GM21717 (cell line): ENCODE measurements around the gene PCP4.
"Not testable (repeated sequence)": the region's sequence is repeated elsewhere in the genome, so short reads cannot be mapped to it uniquely, and the experiment has no call there.

Source experiments
- ATAC-seq: cut with Tn5 transposase; IDR thresholded peaks from one replicate; pipeline ENCODE4 v1.9.1; 2021; ENCODE audit warnings: mild to moderate bottlenecking, moderate library complexity; ENCODE audit not compliant: unreplicated experiment

Gene PCP4

GRCh38 chr21:39863111-39863510, 4.1 kb upstream of the PCP4 start:
- ATAC-seq, result no peak

DNA sequence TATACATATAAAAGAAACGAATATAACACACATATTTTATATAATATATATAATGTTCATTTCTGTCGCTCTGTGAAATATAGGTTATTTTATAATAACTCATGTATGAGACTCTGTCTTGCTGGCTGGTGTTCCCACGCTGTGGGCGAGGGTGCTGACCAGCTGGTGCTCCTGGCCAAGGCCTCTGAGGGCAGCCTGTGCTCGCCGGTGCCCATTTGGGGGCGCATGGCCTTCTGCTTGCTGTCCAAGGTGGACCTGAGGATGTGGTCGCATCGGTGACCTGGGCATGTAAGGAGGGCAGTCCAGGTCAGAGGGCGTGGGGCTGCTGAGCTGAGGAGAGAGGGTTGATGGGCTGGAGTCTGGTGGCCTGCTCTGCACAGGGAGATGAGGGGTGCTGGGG, 1.1 kb upstream of the PCP4 start:
- ATAC-seq, result no peak

DNA sequence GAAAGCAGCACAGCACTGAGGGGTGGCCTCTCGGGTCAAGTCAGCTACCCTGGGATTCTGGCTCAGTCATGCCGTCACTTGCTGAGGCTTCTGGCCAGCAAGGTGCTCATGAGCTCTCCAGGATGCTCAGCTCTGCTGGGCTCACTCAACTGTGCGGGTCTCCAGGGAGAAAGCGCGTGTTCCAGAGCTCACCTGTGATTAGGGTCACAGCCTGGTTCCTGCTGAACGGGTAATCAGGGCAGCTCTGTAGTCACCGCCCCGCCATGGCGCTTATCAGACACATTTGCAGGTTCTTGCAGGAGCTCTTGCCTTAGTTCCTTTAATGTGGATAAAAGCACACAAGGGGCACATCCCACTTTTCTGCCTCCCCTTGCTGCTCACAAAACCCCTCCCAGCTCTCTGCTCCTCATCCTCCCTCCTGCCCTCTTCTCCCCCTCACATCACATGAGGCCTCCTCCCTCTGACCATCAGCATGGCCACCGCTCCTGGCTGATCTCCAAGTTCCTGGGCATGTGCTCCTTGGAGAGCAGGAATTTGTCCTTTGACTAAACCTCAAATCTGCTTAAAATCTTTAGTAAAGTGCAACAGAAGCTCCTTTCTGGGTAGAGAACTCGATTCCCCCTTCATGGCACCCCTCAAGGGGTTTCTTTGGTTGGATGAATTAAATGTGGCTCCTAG, 2.0 kb downstream of the PCP4 start:
- ATAC-seq, result no peak

GRCh38 chr21:39873687-39874086, 6.4 kb downstream of the PCP4 start:
- ATAC-seq, result no peak

DNA sequence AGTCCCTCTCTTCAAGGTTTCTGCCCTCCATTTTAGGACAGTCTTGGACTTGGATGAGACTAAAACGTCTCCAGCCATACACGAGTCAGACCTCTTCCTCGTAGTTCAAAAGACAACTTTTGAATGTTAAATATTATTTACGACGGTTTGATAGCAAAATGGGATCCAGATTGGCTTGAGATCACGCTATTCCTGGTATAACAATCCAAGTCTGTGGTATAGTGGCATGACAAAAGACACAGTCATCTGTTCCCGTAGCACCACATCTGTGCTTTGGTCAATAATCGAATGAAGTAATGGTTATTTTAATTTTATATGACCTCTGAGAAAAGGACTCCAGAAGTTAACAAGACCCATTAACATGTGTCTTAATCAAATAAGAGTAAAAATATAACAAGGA, 7.0 kb downstream of the PCP4 start:
- no peak for ATAC-seq

DNA sequence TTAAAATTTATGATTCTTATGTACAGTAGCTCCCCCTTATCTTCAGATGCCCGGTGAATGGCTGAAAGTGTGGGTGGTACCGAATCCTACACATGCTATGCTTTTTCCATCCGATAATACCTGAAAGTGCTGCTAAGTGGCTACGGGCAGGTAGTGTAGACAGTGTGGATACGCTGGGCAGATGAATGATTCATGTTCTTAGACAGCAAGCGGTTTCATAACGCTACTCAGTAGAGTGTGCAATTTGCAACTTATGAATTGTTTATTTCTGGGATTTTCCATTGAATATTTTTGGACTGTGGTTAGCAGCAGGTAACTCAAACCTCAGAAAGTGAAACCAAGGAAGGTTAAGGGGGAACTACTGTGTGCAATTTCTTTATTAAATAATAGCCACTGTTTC, 7.5 kb downstream of the PCP4 start:
- no peak for ATAC-seq

DNA sequence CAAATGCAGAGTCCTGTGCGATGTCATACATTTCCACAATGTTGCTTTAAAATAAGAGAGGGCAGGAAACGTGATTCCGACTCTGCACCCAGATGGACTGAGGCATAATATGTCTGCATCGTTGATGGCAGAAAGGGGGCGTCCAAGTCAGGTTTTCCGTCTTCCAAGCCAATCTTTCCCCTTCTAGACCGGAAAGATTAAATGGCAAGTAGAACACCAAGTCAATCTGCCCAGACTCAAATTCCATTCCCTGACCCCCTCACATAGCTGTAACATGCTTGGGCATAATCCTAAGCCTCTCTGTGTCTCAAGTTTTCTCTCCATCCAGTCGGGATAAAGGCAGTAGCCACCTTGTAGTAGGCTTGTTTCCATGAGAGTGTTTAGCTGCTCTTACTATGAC, 14.4 kb downstream of the PCP4 start:
- no peak for ATAC-seq

DNA sequence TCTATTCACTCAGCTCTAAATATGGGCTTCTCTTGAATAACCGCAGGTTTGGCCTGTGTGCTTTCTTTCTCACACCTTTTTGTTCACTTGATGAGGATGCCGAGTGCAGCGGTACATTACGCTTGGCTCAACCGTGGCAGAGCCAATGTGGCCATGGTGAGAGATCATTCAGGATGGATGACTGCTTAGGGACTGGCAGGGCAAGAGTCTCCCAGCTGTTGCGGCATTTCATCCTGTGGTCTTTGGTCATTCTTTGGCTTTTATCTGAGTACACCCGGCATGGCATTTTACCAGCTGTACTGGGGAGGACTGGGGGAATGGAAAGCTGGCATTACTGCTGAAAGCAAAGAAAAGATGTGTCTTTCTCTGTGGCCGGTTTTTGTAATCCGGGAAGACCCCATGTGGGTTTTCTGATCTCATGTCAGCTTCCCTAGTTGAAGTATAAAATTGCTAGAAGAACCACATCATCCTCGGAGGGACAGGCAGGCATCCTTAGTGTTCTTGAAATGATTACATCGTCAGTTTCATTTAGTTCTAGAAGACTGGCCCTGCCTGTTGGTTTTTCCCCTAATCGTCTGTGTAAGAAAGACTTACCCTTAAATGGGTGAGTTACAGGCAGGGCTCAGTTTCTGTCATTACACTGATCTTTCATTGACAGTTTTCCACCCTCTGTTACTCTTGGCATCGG, 15.1 kb downstream of the PCP4 start:
- no peak for ATAC-seq

DNA sequence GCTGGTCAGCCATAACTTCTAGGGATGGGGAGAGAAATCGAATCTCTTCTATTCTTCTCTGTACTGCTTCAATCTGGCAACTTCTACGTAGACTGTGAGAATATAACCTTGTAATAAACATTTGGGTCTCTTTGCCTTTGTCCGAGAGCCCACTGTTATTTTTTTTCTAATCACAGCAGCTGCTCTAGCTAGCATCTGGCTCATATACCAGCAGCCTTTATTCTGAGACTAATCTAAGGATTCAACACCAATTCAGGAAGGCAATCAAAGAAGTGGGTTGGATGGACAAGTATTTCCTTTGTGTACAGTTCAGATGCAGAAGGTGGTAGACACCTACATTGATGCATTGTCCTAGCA, 15.6 kb downstream of the PCP4 start:
- no peak for ATAC-seq

- ATAC-seq, result no peak
Observed at GRCh38 chr21:39885119-39885848, 18.0 kb downstream of the PCP4 start.

GRCh38 chr21:39888848-39889247, 21.6 kb downstream of the PCP4 start:
- ATAC-seq, result no peak

- ATAC-seq, result no peak
Observed at GRCh38 chr21:39891111-39891510, 23.9 kb downstream of the PCP4 start.

- ATAC-seq, result not testable (repeated sequence)
Observed at GRCh38 chr21:39891863-39892262, 24.6 kb downstream of the PCP4 start.

- ATAC-seq, result no peak
Observed at GRCh38 chr21:39900491-39900890, 33.3 kb downstream of the PCP4 start.

DNA sequence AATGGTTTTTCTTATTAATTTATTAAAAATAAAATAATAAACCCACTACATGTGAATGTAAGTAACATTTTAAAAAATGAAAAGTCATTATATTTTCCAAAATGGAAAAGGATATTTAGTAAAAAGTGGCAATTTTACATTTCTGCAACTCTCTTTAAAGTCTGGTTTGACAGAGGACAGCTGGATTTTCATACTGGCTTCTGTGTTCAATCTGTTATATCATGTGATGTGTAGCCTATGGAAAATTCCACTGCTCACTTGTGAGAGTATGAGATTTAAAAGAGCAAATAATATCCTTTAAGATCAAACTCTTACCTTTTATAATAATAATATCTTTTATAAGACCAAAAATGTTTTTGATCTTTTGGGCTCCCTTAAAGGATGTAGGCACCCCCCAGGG, 33.7 kb downstream of the PCP4 start:
- ATAC-seq, result no peak

- ATAC-seq, result no peak
Observed at GRCh38 chr21:39902986-39903385, 35.7 kb downstream of the PCP4 start.

- no peak for ATAC-seq
Observed at GRCh38 chr21:39904457-39904856, 37.2 kb downstream of the PCP4 start.

DNA sequence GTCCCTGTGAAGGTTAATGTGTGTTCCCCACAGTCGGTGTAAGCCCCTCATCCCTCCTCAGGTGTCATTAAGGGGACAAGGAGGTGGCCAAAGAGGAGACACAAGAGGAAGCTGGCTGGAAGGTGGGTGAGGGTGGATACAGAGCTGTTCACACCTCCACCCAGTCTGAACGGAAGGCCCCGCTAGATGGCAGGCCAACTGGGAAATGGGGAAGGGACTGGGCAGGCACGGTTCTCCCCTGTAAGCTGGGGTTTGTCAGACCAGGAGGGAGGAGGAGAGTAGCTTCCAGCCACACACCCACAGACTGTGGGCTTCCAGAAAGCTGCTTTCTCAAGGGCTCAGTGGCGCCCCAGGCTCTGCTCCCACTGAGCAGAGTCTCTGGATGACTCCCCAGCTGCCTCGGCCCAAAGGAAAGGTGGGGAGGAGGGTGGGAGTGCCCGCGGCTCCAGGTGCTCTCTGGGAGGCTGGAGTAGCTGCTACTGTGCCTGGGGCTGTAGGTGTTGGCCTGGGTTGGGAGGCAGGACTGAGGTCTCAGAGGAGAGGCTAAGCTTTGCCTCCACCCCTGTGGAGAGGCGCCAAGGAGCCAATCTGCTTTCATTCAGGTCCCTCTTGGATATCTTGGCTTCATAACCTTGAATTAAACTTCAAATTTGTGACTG, 41.2 kb downstream of the PCP4 start:
- ATAC-seq, result no peak

GRCh38 chr21:39911286-39912199, 44.3 kb downstream of the PCP4 start:
- ATAC-seq, result no peak

- no peak for ATAC-seq
Observed at GRCh38 chr21:39913706-39914305, 46.6 kb downstream of the PCP4 start.
